Naive thymus-derived CD4-positive, alpha-beta T cell (primary cell): ENCODE data around the gene MYZAP. TPM values are rescaled to one million over a fixed set of nuclear protein-coding genes. Genes with fewer than 3 reads are reported as not detected.
A peak's percentile ranks its signal among the peaks of the same experiment; 100 is the strongest.

Experiments
- ATAC-seq: fragments of 150-1000 bp; cut with Tn5 transposase; 2 replicates; pipeline ENCODE4 v1.10.0; 2021; ENCODE audit warnings: mild to moderate bottlenecking, moderate library complexity
- CTCF ChIA-PET: fragments of 350-600 bp; sonication (Branson Sonifier 250); formaldehyde crosslinking; loops from one replicate; lab custom pipeline; 2021; ENCODE audit warnings: antibody characterized with exemption; lab: Charles Lee
- POLR2A ChIA-PET: fragments of 350-600 bp; sonication (Branson Sonifier 250); formaldehyde crosslinking; loops from one replicate; lab custom pipeline; 2021; ENCODE audit warnings: antibody characterized with exemption, inconsistent platforms; lab: Charles Lee
- DNase-seq, 9 donors: peaks; one replicate each; pipeline versions ENCODE4 v3.0.0 to v3.0.0-alpha.2; 2020 to 2022; ENCODE audit warnings: mixed read lengths in 1 of 9
- H3K27ac ChIP-seq: one replicate; pipeline ENCODE4 v1.7.0; 2013; ENCODE audit warnings: mild to moderate bottlenecking, low read depth, low read length, moderate library complexity
- H3K27me3 ChIP-seq, 2 donors: one replicate each; pipeline ENCODE4 v1.7.0; 2013; ENCODE audit warnings: low read length in 2 of 2, mild to moderate bottlenecking in 2 of 2, moderate library complexity in 2 of 2; ENCODE audit not compliant: control insufficient read depth in 2 of 2, insufficient read depth in 2 of 2
- H3K36me3 ChIP-seq, 3 experiments: 1 replicate in 2 of 3; 2 replicates in 1 of 3; pipeline ENCODE4 v1.7.0; 2013; ENCODE audit warnings: low read length in 3 of 3, mild to moderate bottlenecking in 3 of 3, moderate library complexity in 1 of 3; ENCODE audit not compliant: insufficient read depth in 3 of 3, control insufficient read depth in 2 of 3
- H3K4me1 ChIP-seq, 2 donors: one replicate each; pipeline ENCODE4 v1.7.0; 2013; ENCODE audit warnings: low read length in 2 of 2, mild to moderate bottlenecking in 2 of 2, moderate library complexity in 1 of 2; ENCODE audit not compliant: control insufficient read depth in 2 of 2, insufficient read depth in 2 of 2
- H3K4me3 ChIP-seq: 2 replicates; pipeline ENCODE4 v1.7.0; 2013; ENCODE audit warnings: mild to moderate bottlenecking, low read length
- H3K9me3 ChIP-seq, 3 experiments: 1 replicate in 2 of 3; 2 replicates in 1 of 3; pipeline ENCODE4 v1.7.0; 2013; ENCODE audit warnings: low read length in 3 of 3; ENCODE audit not compliant: control insufficient read depth in 2 of 3
- H3K27ac Mint-ChIP-seq, 9 donors: one replicate each; pipeline ENCODE4 v1.8.0; 2020 to 2022; ENCODE audit warnings: mixed read lengths in 9 of 9, mild to moderate bottlenecking in 8 of 9, moderate library complexity in 5 of 9, inconsistent platforms in 2 of 9
- H3K27me3 Mint-ChIP-seq, 5 donors: one replicate each; pipeline ENCODE4 v1.8.0; 2021 to 2022; ENCODE audit warnings: mixed read lengths in 5 of 5, mild to moderate bottlenecking in 1 of 5
- H3K36me3 Mint-ChIP-seq, 5 donors: one replicate each; pipeline ENCODE4 v1.8.0; 2020 to 2022; ENCODE audit warnings: mixed read lengths in 5 of 5, mild to moderate bottlenecking in 3 of 5, inconsistent platforms in 1 of 5
- H3K4me1 Mint-ChIP-seq, 7 donors: one replicate each; pipeline ENCODE4 v1.8.0; 2020 to 2022; ENCODE audit warnings: mixed read lengths in 7 of 7, mild to moderate bottlenecking in 3 of 7, inconsistent platforms in 1 of 7
- H3K4me3 Mint-ChIP-seq, 10 donors: one replicate each; pipeline ENCODE4 v1.8.0; 2020 to 2022; ENCODE audit warnings: mild to moderate bottlenecking in 10 of 10, mixed read lengths in 10 of 10, moderate library complexity in 6 of 10, inconsistent platforms in 2 of 10
- H3K9me3 Mint-ChIP-seq, 11 donors: one replicate each; pipeline ENCODE4 v1.8.0; 2020 to 2022; ENCODE audit warnings: mixed read lengths in 11 of 11, mild to moderate bottlenecking in 4 of 11, inconsistent platforms in 1 of 11, moderate library complexity in 1 of 11
- intact Hi-C, 2 donors: fragments of 100-400 bp; cut with micrococcal nuclease; formaldehyde crosslinking; loops; one replicate each; pipeline ENCODE4 v1.15.1; 2023
- polyA plus RNA-seq, 2 donors: library from polyadenylated mRNA; unstranded; fragments of 300-500 nt; fragmentation: Illumina TruSeq; gene quantifications; one replicate each; pipeline ENCODE4 v1.2.3, GENCODE V29; 2021
- total RNA-seq, 6 experiments: library from RNA in 5 of 6; stranded (reverse) in 5 of 6; gene quantifications; 1 replicate in 5 of 6; 2 replicates in 1 of 6; pipeline ENCODE4 v1.2.3 and lab custom pipeline; 2021 to 2026

Gene MYZAP
- total and polyA plus RNA-seq, 7 experiments from 2014 or later = 1.1 to 9.7 (median 2.2) TPM; not detected in 1

DNA sequence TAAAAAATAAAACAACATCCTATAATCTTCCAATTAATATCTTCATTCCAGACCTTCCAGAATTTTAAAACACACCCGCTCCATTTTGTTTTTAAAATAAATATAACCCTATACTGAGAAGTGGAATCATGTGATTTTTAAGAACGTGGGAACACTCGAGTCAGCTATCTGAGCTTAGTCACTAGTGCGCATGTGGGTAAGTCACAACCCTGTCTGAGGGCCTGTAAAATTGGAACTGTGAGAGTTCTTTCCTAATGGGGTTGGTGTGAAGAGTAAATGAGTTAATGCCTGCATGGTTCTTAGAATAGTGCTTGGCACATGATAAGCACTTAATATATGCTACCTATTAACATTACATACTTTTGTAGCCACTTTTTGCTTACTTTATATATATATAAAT is 95.0 kb downstream of the MYZAP start:
- no peak for ATAC-seq
- Histone ChIP-seq H3K27me3 (no peaks in the 10 kb centered on the region), H3K4me1 (no peaks in the 10 kb centered on the region), H3K9me3 (no peaks in the 10 kb centered on the region), H3K27ac (no peak overlapping the region), H3K36me3 (no peaks in the 10 kb centered on the region), H3K4me3 (no peak overlapping the region)
- intact Hi-C loops = no loop called here
- ChIA-PET CTCF (no interaction called here), POLR2A (no interaction called here)
- DNase-seq = no peak
- H3K27ac Mint-ChIP-seq = peak overlapping the region in 1 of 9 donors; percentile 49
- H3K36me3 Mint-ChIP-seq = peaks cover 0 to 3% (median 0%) of the 10 kb centered on the region in 5 donors
- H3K4me3 Mint-ChIP-seq = no peak overlapping the region
- peaks cover 0 to 4% (median 0%) of the 10 kb centered on the region in 5 donors for H3K27me3 Mint-ChIP-seq
- H3K9me3 Mint-ChIP-seq = no peaks in the 10 kb centered on the region
- H3K4me1 Mint-ChIP-seq = no peaks in the 10 kb centered on the region

DNA sequence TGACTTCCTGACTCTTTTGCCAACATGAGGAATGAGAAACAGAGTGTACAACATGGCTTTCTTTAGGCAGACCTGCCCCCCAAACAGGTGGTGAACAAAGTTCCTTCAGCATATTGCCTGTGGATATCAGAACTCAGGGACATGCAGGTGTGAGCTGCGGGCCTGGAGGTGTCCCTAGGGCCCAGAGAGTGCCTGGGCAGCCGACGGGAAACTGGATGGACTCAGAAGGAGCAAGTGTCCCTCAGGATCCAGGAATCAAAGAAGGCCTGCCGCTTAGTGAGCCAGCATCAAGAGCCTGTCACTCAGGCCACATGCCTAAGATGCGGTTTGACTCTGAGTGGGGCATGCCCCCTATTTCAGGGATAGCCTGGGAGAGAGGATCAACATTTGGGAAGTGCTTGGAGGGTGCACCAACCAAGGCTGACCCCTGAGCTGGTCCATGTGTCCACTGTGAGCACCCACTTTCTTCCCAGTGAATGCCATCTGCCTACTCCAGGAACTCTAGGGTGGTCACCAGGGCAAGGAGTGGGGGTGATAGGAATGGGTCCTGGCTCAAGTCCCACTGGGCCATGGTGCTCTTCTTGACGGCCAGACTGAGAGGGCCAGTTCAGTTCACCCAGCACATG is 98.8 kb downstream of the MYZAP start:
- intact Hi-C loops = no loop called here
- DNase-seq (no peak), ATAC-seq (no peak)
- Histone ChIP-seq H3K27ac (no peak overlapping the region), H3K4me1 (no peaks in the 10 kb centered on the region), H3K27me3 (no peaks in the 10 kb centered on the region), H3K9me3 (no peaks in the 10 kb centered on the region), H3K36me3 (no peaks in the 10 kb centered on the region), H3K4me3 (no peak overlapping the region)
- Mint-ChIP-seq H3K36me3 (no peaks in the 10 kb centered on the region), H3K27me3 (peaks cover 0 to 14% (median 0%) of the 10 kb centered on the region in 5 donors), H3K9me3 (no peaks in the 10 kb centered on the region), H3K4me3 (no peak overlapping the region), H3K4me1 (peaks cover 0 to 2% (median 0%) of the 10 kb centered on the region in 7 donors), H3K27ac (no peak overlapping the region)
- ChIA-PET POLR2A (no interaction called here), CTCF (no interaction called here)

DNA sequence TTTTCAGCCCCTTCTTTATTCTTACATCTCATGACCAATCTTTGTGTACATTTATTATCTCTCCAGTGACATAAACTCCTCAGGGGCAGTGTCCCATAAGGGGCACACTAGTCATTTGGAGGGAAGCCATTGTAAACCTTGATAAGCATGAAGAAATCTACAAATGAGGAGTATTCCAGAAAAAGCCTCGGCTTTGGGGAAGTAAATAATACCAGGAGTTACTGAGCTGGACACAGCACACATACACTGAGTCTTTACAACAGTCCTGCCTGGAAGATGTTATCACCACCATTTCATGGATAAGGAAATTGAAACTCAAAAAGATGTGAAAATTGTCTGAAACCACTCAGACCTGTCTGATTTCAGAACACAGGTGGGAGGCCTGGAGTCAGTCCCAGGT is 99.4 kb downstream of the MYZAP start:
- Mint-ChIP-seq H3K27ac (no peak overlapping the region), H3K4me1 (peaks cover 0 to 3% (median 0%) of the 10 kb centered on the region in 7 donors), H3K9me3 (no peaks in the 10 kb centered on the region), H3K27me3 (peaks cover 0 to 16% (median 0%) of the 10 kb centered on the region in 5 donors), H3K36me3 (no peaks in the 10 kb centered on the region), H3K4me3 (no peak overlapping the region)
- Histone ChIP-seq H3K4me1 (no peaks in the 10 kb centered on the region), H3K27me3 (no peaks in the 10 kb centered on the region), H3K36me3 (no peaks in the 10 kb centered on the region), H3K4me3 (no peak overlapping the region), H3K27ac (no peak overlapping the region), H3K9me3 (no peaks in the 10 kb centered on the region)
- POLR2A ChIA-PET = interaction anchor here (2.7 kb wide), 1 partner anchor 15 kb away, joined by 8 read pairs; the partner anchor contains the start of gene POLR2M
- DNase-seq (no peak), ATAC-seq (no peak)
- intact Hi-C loops = no loop called here
- CTCF ChIA-PET = no interaction called here

DNA sequence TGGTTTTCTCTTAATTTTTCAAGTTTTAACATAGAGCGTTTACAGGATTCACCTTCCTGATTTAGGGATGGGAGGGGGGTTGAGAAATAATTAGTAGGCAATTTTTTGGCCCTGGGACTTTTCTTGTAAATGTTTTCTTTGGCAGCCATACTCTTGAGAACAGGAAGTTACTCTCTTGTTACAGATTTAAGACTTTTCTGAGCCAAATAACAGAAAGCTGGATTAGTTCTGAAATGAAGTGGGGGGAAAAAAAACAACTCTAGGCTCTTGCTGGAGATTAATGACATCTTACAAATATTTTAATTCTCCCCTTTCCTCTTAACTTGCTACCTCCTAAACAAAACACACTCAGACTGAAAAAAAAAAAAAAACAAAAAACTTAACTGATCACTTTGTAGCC is 101.0 kb downstream of the MYZAP start:
- no peaks in the 10 kb centered on the region for H3K36me3 ChIP-seq
- DNase-seq (no peak), ATAC-seq (no peak)
- Mint-ChIP-seq H3K27me3 (peaks cover 0 to 28% (median 6%) of the 10 kb centered on the region in 5 donors), H3K9me3 (no peaks in the 10 kb centered on the region), H3K27ac (no peak overlapping the region), H3K4me3 (no peak overlapping the region), H3K4me1 (peaks cover 0 to 3% (median 0%) of the 10 kb centered on the region in 7 donors), H3K36me3 (no peaks in the 10 kb centered on the region)
- intact Hi-C loops = no loop called here
- no peaks in the 10 kb centered on the region for H3K4me1 ChIP-seq
- ChIA-PET POLR2A (interaction anchor here (2.7 kb wide), 1 partner anchor 13 kb away, joined by 8 read pairs; the partner anchor contains the start of gene POLR2M), CTCF (no interaction called here)
- H3K9me3 ChIP-seq = no peaks in the 10 kb centered on the region
- no peak overlapping the region for H3K27ac ChIP-seq
- H3K4me3 ChIP-seq = no peak overlapping the region
- no peaks in the 10 kb centered on the region for H3K27me3 ChIP-seq

DNA sequence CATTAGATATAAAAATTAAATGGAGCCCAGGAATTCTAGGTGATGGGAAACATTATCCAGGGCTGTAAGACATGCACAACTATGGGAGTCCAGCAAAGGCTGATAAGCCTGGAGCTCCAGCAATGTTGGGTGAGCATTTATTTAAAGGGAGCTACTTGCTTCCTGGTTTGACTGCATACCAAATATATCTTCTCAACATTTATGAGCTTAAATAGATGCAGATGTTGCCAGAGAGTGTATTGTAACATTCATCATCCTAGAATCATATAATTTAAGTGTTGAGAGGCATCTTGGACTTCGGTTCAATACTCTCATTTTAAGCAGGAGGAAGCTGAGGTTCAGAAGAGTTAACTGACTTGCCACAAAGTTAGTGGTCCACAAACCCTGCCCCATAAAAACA is 102.6 kb downstream of the MYZAP start:
- Mint-ChIP-seq H3K27me3 (peaks cover 0 to 41% (median 11%) of the 10 kb centered on the region in 5 donors), H3K4me3 (no peak overlapping the region), H3K9me3 (no peaks in the 10 kb centered on the region), H3K4me1 (peaks cover 0 to 3% (median 0%) of the 10 kb centered on the region in 7 donors), H3K27ac (no peak overlapping the region), H3K36me3 (no peaks in the 10 kb centered on the region)
- DNase-seq (no peak), ATAC-seq (no peak)
- CTCF ChIA-PET = no interaction called here
- Histone ChIP-seq H3K36me3 (no peaks in the 10 kb centered on the region), H3K9me3 (no peaks in the 10 kb centered on the region), H3K4me3 (no peak overlapping the region), H3K4me1 (no peaks in the 10 kb centered on the region), H3K27me3 (no peaks in the 10 kb centered on the region), H3K27ac (no peak overlapping the region)
- intact Hi-C loops = no loop called here
- POLR2A ChIA-PET = no interaction called here

DNA sequence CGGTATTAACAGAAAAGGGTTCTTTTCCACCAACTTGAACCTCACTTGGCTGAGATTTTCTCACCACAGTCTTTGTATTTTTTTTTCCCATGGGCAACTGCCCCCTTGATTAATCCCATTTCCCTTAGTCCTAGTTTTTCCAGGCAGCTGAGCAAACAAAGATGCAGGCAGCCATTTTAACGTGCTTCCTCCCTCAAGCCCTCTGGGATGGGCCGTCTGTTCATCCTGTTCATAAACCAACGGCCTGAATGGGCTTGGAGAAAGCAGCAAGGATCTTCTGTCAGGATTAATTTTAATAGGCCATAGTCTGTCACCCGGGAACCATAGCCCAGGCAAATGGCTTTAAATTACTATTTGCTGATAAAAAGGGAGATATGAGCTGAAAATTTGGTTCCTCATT is 104.4 kb downstream of the MYZAP start:
- ChIA-PET POLR2A (interaction anchor here (1.9 kb wide), 1 partner anchor 10 kb away, joined by 11 read pairs; the partner anchor contains the start of gene POLR2M), CTCF (interaction anchor here (1.2 kb wide), 1 partner anchor 11 kb away, joined by 3 read pairs; no protein-coding TSS in a partner anchor)
- H3K36me3 Mint-ChIP-seq = no peaks in the 10 kb centered on the region
- H3K27me3 ChIP-seq = no peaks in the 10 kb centered on the region
- intact Hi-C loops = no loop called here
- DNase-seq (no peak), ATAC-seq (no peak)
- H3K4me3 Mint-ChIP-seq = no peak overlapping the region
- H3K9me3 Mint-ChIP-seq = no peaks in the 10 kb centered on the region
- no peaks in the 10 kb centered on the region for H3K36me3 ChIP-seq
- H3K4me1 Mint-ChIP-seq = peaks cover 0 to 3% (median 0%) of the 10 kb centered on the region in 7 donors
- no peaks in the 10 kb centered on the region for H3K9me3 ChIP-seq
- H3K4me3 ChIP-seq = no peak overlapping the region
- no peaks in the 10 kb centered on the region for H3K4me1 ChIP-seq
- H3K27ac ChIP-seq = no peak overlapping the region
- H3K27me3 Mint-ChIP-seq = peaks cover 6 to 52% (median 12%) of the 10 kb centered on the region in 5 donors
- H3K27ac Mint-ChIP-seq = no peak overlapping the region

DNA sequence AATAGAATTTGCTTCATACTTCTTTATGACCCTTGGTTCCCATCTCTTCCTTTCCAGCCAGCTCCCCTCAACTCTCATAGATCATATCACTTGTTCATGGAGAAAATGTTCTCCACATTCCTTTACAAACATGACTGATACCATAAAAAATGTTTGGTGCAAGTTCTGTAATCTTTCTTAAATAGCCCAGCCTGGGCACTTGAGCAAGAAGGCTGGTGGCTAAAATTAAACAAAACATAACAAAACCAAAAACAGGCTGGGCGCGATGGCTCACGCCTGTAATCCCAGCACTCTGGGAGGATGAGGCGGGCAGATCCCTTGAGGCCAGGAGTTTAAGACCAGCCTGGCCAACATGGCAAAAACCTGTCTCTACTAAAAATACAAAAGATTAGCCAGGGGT is 105.9 kb downstream of the MYZAP start:
- H3K4me1 Mint-ChIP-seq = peaks cover 2 to 9% (median 8%) of the 10 kb centered on the region in 7 donors
- no peaks in the 10 kb centered on the region for H3K9me3 Mint-ChIP-seq
- ATAC-seq (no peak), DNase-seq (no peak)
- intact Hi-C loops = no loop called here
- H3K4me3 ChIP-seq = no peak overlapping the region
- H3K36me3 ChIP-seq = no peaks in the 10 kb centered on the region
- H3K27ac ChIP-seq = no peak overlapping the region
- peaks cover 6 to 56% (median 14%) of the 10 kb centered on the region in 5 donors for H3K27me3 Mint-ChIP-seq
- H3K27me3 ChIP-seq = no peaks in the 10 kb centered on the region
- no peaks in the 10 kb centered on the region for H3K36me3 Mint-ChIP-seq
- POLR2A ChIA-PET = interaction anchor here (1.9 kb wide), 1 partner anchor 9 kb away, joined by 11 read pairs; the partner anchor contains the start of gene POLR2M
- peaks cover 0 to 2% of the 10 kb centered on the region in 2 donors for H3K4me1 ChIP-seq
- CTCF ChIA-PET = interaction anchor here (1.2 kb wide), 1 partner anchor 10 kb away, joined by 3 read pairs; no protein-coding TSS in a partner anchor
- no peaks in the 10 kb centered on the region for H3K9me3 ChIP-seq
- H3K27ac Mint-ChIP-seq = no peak overlapping the region
- no peak overlapping the region for H3K4me3 Mint-ChIP-seq
